Skeletal muscle tissue (tissue), 4 donors: Measurements from ENCODE around the gene C1QL1. TPM values are rescaled to one million over a fixed set of nuclear protein-coding genes. Genes with fewer than 3 reads are reported as not detected.

Experiments
- H3K27ac ChIP-seq: one replicate; pipeline ENCODE4 v1.7.0; 2013; ENCODE audit warnings: mild to moderate bottlenecking, low read depth, low read length, inconsistent platforms
- H3K27me3 ChIP-seq, 3 donors: one replicate each; pipeline ENCODE4 v1.7.0; 2013; ENCODE audit warnings: low read length in 3 of 3; ENCODE audit not compliant: control insufficient read depth in 3 of 3, insufficient read depth in 3 of 3
- H3K36me3 ChIP-seq, 3 donors: one replicate each; pipeline ENCODE4 v1.7.0; 2013; ENCODE audit warnings: low read length in 3 of 3; ENCODE audit not compliant: control insufficient read depth in 3 of 3, insufficient read depth in 3 of 3
- H3K4me1 ChIP-seq, 3 donors: one replicate each; pipeline ENCODE4 v1.7.0; 2013; ENCODE audit warnings: low read length in 3 of 3, mild to moderate bottlenecking in 3 of 3; ENCODE audit not compliant: control insufficient read depth in 3 of 3, insufficient read depth in 3 of 3
- H3K4me3 ChIP-seq, 3 donors: one replicate each; pipeline ENCODE4 v1.7.0; 2013; ENCODE audit warnings: low read length in 3 of 3
- H3K9ac ChIP-seq, 3 donors: one replicate each; pipeline ENCODE4 v1.7.0; 2013; ENCODE audit warnings: low read length in 3 of 3, mild to moderate bottlenecking in 3 of 3, moderate library complexity in 2 of 3, low read depth in 1 of 3
- H3K9me3 ChIP-seq, 3 donors: one replicate each; pipeline ENCODE4 v1.7.0; 2013; ENCODE audit warnings: low read length in 3 of 3; ENCODE audit not compliant: control insufficient read depth in 3 of 3
- total RNA-seq: library from RNA; depleted of rRNA; stranded (reverse); fragments of >200 nt; gene quantifications from one replicate; pipeline ENCODE4 v1.2.3, GENCODE V29; 2014
- donor health status: Osteomylitis.

Gene C1QL1
- total RNA-seq, 1 donor from 2014 or later: 1.0 TPM

GRCh38 chr17:44932787-44933097 lies 35.4 kb downstream of the C1QL1 start:
- Histone ChIP-seq H3K27ac (no peak overlapping the region), H3K9ac (no peak overlapping the region), H3K36me3 (no peaks in the 10 kb centered on the region), H3K4me1 (peaks cover 7 to 12% (median 10%) of the 10 kb centered on the region in 3 donors), H3K4me3 (no peak overlapping the region), H3K9me3 (no peaks in the 10 kb centered on the region), H3K27me3 (no peaks in the 10 kb centered on the region)

GRCh38 chr17:44932096-44932786 lies 35.9 kb downstream of the C1QL1 start:
- Histone ChIP-seq H3K27ac (no peak overlapping the region), H3K9me3 (no peaks in the 10 kb centered on the region), H3K4me3 (no peak overlapping the region), H3K36me3 (no peaks in the 10 kb centered on the region), H3K4me1 (peaks cover 7 to 12% (median 10%) of the 10 kb centered on the region in 3 donors), H3K9ac (no peak overlapping the region), H3K27me3 (no peaks in the 10 kb centered on the region)

GRCh38 chr17:44931376-44931775 lies 36.7 kb downstream of the C1QL1 start:
- Histone ChIP-seq H3K9me3 (no peaks in the 10 kb centered on the region), H3K4me1 (peaks cover 7 to 12% (median 10%) of the 10 kb centered on the region in 3 donors), H3K27ac (no peak overlapping the region), H3K27me3 (no peaks in the 10 kb centered on the region), H3K4me3 (no peak overlapping the region), H3K36me3 (no peaks in the 10 kb centered on the region), H3K9ac (no peak overlapping the region)

- Histone ChIP-seq H3K9ac (no peak overlapping the region), H3K9me3 (no peaks in the 10 kb centered on the region), H3K4me1 (peaks cover 7 to 12% (median 10%) of the 10 kb centered on the region in 3 donors), H3K27me3 (no peaks in the 10 kb centered on the region), H3K36me3 (no peaks in the 10 kb centered on the region), H3K27ac (no peak overlapping the region), H3K4me3 (no peak overlapping the region)
Observed at GRCh38 chr17:44930667-44931066, 37.4 kb downstream of the C1QL1 start.

DNA sequence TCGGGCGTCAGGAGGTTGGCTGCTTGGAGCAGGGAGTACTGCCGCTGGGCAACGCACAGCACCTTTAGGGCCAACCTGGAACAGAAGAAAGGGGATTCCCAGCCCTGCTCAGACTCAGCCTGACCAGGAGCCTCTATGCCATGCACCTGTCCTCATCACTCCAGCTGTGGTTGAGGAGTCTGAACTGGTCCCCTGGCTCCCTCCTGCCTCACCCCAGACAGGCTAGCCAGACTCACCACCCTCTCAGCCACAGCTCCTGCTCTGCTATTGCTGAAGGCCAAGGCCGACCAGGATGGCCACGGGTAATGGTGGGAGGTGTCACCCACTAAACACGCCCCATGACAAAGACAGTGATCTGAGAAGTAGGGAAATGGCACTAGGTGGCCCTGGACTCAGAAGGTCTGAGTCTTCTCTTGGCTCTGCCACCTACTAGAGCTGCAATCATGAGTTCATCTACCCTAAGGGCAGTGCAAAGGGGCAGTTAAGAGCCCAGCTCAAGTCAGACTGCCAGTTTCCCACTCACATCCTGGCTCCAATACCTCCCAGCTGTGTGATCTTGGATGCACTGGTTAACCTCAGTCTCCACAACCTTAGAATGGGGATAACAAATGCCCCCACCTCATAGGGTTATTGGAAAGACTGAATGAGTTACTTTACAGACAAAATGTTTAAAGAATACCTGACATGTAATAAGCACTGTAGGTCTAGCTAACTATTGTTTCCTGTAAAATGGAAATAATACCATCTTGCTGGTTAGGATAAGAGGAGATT lies 39.0 kb downstream of the C1QL1 start:
- no peak overlapping the region for H3K27ac ChIP-seq
- H3K36me3 ChIP-seq: no peaks in the 10 kb centered on the region
- H3K4me3 ChIP-seq: no peak overlapping the region
- peak overlapping the region in 1 of 3 donors; percentile 25 for H3K9ac ChIP-seq
- H3K27me3 ChIP-seq: no peaks in the 10 kb centered on the region
- peaks cover 7 to 12% (median 10%) of the 10 kb centered on the region in 3 donors for H3K4me1 ChIP-seq
- no peaks in the 10 kb centered on the region for H3K9me3 ChIP-seq

DNA sequence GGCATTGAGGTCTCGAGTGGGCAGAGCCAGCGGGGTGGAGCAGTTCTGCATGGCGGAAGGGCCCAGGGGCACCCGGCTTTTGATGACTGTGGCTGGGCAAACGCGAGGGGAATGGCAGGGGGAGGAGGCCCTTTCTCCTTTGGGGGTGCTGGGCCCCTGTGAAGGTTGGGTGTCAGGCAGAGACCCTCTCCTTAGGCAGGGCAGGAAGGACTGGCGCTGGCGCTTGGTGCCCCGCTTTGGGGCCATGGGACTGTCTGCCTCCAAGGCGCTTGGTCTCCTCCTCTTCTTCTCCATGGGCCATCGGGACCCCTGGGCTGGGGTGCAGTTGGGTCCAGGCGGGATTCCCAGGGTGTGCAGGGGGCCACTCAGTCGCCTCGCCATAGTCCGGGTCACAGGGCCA lies 40.0 kb downstream of the C1QL1 start:
- no peaks in the 10 kb centered on the region for H3K36me3 ChIP-seq
- no peak overlapping the region for H3K9ac ChIP-seq
- H3K4me3 ChIP-seq: no peak overlapping the region
- H3K9me3 ChIP-seq: no peaks in the 10 kb centered on the region
- H3K27me3 ChIP-seq: no peaks in the 10 kb centered on the region
- peaks cover 7 to 12% (median 10%) of the 10 kb centered on the region in 3 donors for H3K4me1 ChIP-seq
- H3K27ac ChIP-seq: no peak overlapping the region

DNA sequence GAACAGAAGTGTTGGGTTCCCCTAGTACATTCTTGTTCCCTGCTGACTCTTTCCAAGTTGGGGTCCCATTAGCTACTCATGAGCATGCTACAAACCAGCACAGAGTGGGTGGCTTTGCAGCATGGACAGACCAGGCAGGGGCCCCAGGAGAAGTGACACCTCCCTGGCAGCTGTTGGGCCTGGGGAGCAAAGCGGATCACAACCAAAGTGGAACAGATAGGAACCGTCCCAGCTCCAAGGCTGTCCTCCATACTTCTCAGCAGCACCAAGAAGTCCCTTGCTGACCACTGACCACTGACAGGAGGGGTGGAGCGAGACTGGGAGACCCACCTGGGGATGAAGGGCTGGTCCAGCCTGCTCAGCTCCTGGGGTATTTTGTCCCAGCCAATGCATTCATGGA lies 40.4 kb downstream of the C1QL1 start:
- H3K4me3 ChIP-seq: no peak overlapping the region
- H3K27ac ChIP-seq: no peak overlapping the region
- H3K4me1 ChIP-seq: peaks cover 7 to 12% (median 10%) of the 10 kb centered on the region in 3 donors
- H3K36me3 ChIP-seq: no peaks in the 10 kb centered on the region
- no peak overlapping the region for H3K9ac ChIP-seq
- no peaks in the 10 kb centered on the region for H3K27me3 ChIP-seq
- H3K9me3 ChIP-seq: no peaks in the 10 kb centered on the region

DNA sequence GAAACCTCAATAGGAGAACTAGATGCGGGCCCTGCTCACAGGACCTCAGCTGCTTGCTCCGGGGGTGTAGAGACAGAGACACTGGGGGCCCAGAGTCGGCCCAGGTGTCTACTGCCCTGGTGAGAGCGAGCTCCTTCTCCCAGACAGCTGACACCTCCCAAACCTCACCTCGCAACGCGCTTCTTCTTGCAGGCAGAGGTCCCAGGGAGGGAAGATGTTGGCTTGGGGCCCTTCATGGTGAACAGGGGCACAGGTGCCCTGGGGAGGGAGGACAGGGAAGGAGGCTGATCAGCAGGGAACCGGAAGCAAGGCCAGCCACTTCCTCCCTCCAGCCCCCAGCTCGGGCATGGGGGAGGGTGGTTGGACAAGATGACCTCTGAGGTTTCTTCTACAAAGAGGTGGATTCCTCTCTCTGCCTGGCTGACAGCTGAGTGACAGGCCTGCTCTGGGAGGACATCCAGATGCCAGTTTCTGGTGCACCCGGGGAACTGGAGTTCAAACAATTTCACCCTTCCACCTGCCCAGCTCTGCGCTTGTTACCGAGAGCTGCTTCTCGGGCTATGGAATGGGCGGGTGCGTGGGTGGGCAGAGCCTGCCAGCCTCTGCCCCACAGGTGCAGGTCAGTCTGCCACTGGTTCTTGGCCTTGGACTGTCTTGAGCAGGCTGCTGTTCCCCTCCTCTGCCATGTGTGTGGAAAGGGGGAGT lies 41.1 kb downstream of the C1QL1 start:
- no peak overlapping the region for H3K27ac ChIP-seq

GRCh38 chr17:44925731-44926697 lies 42.1 kb downstream of the C1QL1 start:
- no peaks in the 10 kb centered on the region for H3K36me3 ChIP-seq
- H3K27ac ChIP-seq: no peak overlapping the region
- H3K4me3 ChIP-seq: no peak overlapping the region
- H3K9me3 ChIP-seq: no peaks in the 10 kb centered on the region
- H3K9ac ChIP-seq: no peak overlapping the region
- peaks cover 7 to 12% (median 10%) of the 10 kb centered on the region in 3 donors for H3K4me1 ChIP-seq
- peaks cover 0 to 3% (median 0%) of the 10 kb centered on the region in 3 donors for H3K27me3 ChIP-seq

More for the DNA sequence above, 41.1 kb downstream of the C1QL1 start:
- H3K9ac ChIP-seq: no peak overlapping the region
- no peaks in the 10 kb centered on the region for H3K9me3 ChIP-seq
- no peak overlapping the region for H3K4me3 ChIP-seq
- peaks cover 0 to 3% (median 0%) of the 10 kb centered on the region in 3 donors for H3K27me3 ChIP-seq
- H3K36me3 ChIP-seq: no peaks in the 10 kb centered on the region
- H3K4me1 ChIP-seq: peaks cover 7 to 12% (median 10%) of the 10 kb centered on the region in 3 donors
